Fibroblast of lung (primary cell): Measurements from ENCODE around the gene GRK5.

Source experiments
- CTCF ChIP-seq, 2 donors: IDR thresholded peaks in 1 of 2; conservative IDR thresholded peaks in 1 of 2; 1 replicate in 1 of 2; 2 replicates in 1 of 2; pipeline ENCODE4 v1.5.1; 2011 to 2012; ENCODE audit warnings: low read length in 2 of 2, control low read depth in 1 of 2, inconsistent platforms in 1 of 2, low read depth in 1 of 2, mild to moderate bottlenecking in 1 of 2
- EZH2 ChIP-seq: IDR thresholded peaks from 2 replicates; pipeline ENCODE4 v1.5.1; 2012; ENCODE audit warnings: low read length, control low read depth, mild to moderate bottlenecking; ENCODE audit errors: missing control alignments

- TF ChIP-seq CTCF (conservative IDR thresholded peaks at IDR 0.05 in 1 of 2, IDR thresholded peaks at IDR 0.05 in 1 of 2; ENCODE audit: low read depth in 1 of 2, low read length in 2 of 2) (no peak), EZH2 (no peak)
Measured at GRCh38 chr10:119183664-119184412, 23.5 kb upstream of the GRK5 start.
